ENCODE measurements around the gene DCDC1. TPM values are rescaled to one million over a fixed set of nuclear protein-coding genes. Genes with fewer than 3 reads are reported as not detected.

Gene DCDC1
- total and polyA plus RNA-seq, 2 donors (not counting 1 experiment from before 2014, with no cell fraction given): 0.05 to 0.17 TPM

DNA sequence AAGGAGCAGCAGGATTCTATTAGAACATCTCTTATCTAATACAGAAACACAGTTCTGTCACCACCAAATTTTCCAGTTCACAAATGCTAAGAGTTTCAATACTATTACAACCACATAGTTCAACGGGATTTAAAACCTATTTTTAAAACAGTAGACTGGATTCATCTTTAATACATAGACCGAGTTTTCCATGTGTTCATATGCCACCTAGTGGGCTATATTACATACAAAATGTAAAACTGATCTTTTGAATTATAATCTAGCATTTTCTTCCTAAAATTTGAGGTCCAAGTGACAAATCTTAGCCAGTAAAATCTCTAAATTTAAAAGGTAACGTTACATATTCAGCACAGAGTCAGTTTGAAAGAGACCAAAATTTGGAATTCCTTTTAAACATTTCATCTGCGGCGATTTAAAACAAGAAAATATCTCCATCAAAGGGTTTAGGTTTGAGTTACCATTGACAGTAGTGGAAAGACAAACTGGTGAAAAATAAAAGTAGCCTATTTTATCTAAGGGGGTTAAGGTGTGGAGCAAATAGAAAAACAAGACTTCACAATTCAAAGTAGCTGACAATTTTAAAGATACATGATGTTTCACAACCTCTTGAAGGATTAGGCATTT lies 514.0 kb downstream of the DCDC1 start:
- Histone ChIP-seq H3K79me2 (ENCODE audit: control insufficient read depth, insufficient read depth, low read length) (no peaks in the 10 kb centered on the region), H3K4me3 (replicated peaks in 1 of 4; ENCODE audit: control extremely low read depth in 1 of 4, insufficient read depth in 1 of 4, low read depth in 3 of 4, low read length in 4 of 4) (no peak overlapping the region)
- peak; percentile 1 to 46 for DNase-seq (ENCODE audit: low read depth in 2 of 2)

DNA sequence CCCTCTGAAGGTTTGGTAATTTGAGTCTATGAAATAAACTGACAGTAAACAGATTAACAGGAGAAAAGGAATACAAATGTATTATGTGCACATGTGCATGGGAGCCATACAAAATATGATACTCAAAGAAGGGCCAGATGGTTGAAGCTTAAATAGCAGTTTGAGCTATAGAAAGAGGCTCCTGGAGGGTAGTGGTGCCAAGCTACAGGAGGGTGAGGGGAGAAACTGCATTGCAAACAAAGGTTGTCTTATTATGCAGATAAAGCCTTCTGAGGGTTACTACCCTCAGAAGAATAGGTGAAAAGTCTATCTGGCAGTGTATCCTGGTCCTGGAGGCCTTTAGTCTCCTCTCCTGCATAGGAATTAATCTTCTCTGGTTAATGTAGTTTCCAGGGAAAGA lies 516.1 kb downstream of the DCDC1 start:
- DNase-seq (ENCODE audit: low read depth in 2 of 2): no peak
- Histone ChIP-seq H3K9ac (ENCODE audit: insufficient read depth, low read length) (no peak overlapping the region), H3K27ac (ENCODE audit: insufficient read depth, low read length) (no peak overlapping the region), H4K20me1 (ENCODE audit: control insufficient read depth, extremely low read depth, insufficient read depth, low read length) (no peaks in the 10 kb centered on the region), H3K4me2 (ENCODE audit: extremely low read depth, insufficient read depth, low read length) (no peak overlapping the region), H3K27me3 (ENCODE audit: control insufficient read depth, insufficient read depth, low read length) (no peaks in the 10 kb centered on the region), H3K79me2 (ENCODE audit: control insufficient read depth, insufficient read depth, low read length) (no peaks in the 10 kb centered on the region), H3K4me3 (replicated peaks in 1 of 4; ENCODE audit: control extremely low read depth in 1 of 4, insufficient read depth in 1 of 4, low read depth in 3 of 4, low read length in 4 of 4) (no peak overlapping the region), H3K4me1 (ENCODE audit: control insufficient read depth, extremely low read depth, insufficient read depth, low read length) (no peaks in the 10 kb centered on the region), H3K9me3 (ENCODE audit: control insufficient read depth, insufficient read depth, low read depth, low read length) (no peaks in the 10 kb centered on the region), H2AFZ (ENCODE audit: low read length) (no peak overlapping the region), H3K36me3 (ENCODE audit: control insufficient read depth, insufficient read depth, low read length) (no peaks in the 10 kb centered on the region)
- no peak for TF ChIP-seq EZH2 (IDR thresholded peaks at IDR 0.05; ENCODE audit: low read length, missing control alignments)
- TF ChIP-seq, protein P1, sequence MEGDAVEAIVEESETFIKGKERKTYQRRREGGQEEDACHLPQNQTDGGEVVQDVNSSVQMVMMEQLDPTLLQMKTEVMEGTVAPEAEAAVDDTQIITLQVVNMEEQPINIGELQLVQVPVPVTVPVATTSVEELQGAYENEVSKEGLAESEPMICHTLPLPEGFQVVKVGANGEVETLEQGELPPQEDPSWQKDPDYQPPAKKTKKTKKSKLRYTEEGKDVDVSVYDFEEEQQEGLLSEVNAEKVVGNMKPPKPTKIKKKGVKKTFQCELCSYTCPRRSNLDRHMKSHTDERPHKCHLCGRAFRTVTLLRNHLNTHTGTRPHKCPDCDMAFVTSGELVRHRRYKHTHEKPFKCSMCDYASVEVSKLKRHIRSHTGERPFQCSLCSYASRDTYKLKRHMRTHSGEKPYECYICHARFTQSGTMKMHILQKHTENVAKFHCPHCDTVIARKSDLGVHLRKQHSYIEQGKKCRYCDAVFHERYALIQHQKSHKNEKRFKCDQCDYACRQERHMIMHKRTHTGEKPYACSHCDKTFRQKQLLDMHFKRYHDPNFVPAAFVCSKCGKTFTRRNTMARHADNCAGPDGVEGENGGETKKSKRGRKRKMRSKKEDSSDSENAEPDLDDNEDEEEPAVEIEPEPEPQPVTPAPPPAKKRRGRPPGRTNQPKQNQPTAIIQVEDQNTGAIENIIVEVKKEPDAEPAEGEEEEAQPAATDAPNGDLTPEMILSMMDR (conservative IDR thresholded peaks at IDR 0.05 in 1 of 2, IDR thresholded peaks at IDR 0.05 in 1 of 2; ENCODE audit: low read depth in 1 of 2, low read length in 2 of 2): no peak

More for the DNA sequence above, 514.0 kb downstream of the DCDC1 start:
- Histone ChIP-seq H4K20me1 (ENCODE audit: control insufficient read depth, extremely low read depth, insufficient read depth, low read length) (no peaks in the 10 kb centered on the region), H3K9ac (ENCODE audit: insufficient read depth, low read length) (no peak overlapping the region), H3K9me3 (ENCODE audit: control insufficient read depth, insufficient read depth, low read depth, low read length) (no peaks in the 10 kb centered on the region), H3K4me1 (ENCODE audit: control insufficient read depth, extremely low read depth, insufficient read depth, low read length) (no peaks in the 10 kb centered on the region), H3K27me3 (ENCODE audit: control insufficient read depth, insufficient read depth, low read length) (no peaks in the 10 kb centered on the region), H3K36me3 (ENCODE audit: control insufficient read depth, insufficient read depth, low read length) (no peaks in the 10 kb centered on the region), H2AFZ (ENCODE audit: low read length) (no peak overlapping the region), H3K27ac (ENCODE audit: insufficient read depth, low read length) (no peak overlapping the region), H3K4me2 (ENCODE audit: extremely low read depth, insufficient read depth, low read length) (no peak overlapping the region)
- TF ChIP-seq, protein P1 (conservative IDR thresholded peaks at IDR 0.05 in 1 of 2, IDR thresholded peaks at IDR 0.05 in 1 of 2; ENCODE audit: low read depth in 1 of 2, low read length in 2 of 2): peak in 1 of 2 donors; percentile 11
- TF ChIP-seq EZH2 (IDR thresholded peaks at IDR 0.05; ENCODE audit: low read length, missing control alignments): no peak

DNA sequence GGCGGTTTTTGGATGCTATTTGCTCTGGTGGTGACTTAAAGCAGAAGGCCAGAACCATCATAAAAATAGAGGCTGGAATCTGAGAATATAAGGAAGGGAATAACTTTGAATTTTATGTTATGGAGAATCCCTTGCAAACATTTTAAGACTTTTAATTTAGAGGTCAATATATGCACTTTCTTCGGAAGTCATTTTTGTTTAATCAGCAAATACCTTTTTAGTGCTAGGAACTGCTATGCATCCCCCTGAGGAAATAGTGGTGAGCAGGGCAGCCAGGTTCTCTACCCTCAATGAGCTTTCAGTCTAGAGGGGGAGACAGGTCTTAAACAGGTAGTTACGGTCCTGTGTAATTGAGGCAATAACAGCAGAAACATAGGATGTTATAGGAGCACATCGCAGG lies 516.9 kb downstream of the DCDC1 start:
- no peak for DNase-seq (ENCODE audit: low read depth in 2 of 2)
- Histone ChIP-seq H3K4me3 (replicated peaks in 1 of 4; ENCODE audit: control extremely low read depth in 1 of 4, insufficient read depth in 1 of 4, low read depth in 3 of 4, low read length in 4 of 4) (no peak overlapping the region), H3K36me3 (ENCODE audit: control insufficient read depth, insufficient read depth, low read length) (no peaks in the 10 kb centered on the region), H3K4me1 (ENCODE audit: control insufficient read depth, extremely low read depth, insufficient read depth, low read length) (no peaks in the 10 kb centered on the region), H3K4me2 (ENCODE audit: extremely low read depth, insufficient read depth, low read length) (no peak overlapping the region), H3K9ac (ENCODE audit: insufficient read depth, low read length) (no peak overlapping the region), H3K27ac (ENCODE audit: insufficient read depth, low read length) (no peak overlapping the region), H3K27me3 (ENCODE audit: control insufficient read depth, insufficient read depth, low read length) (no peaks in the 10 kb centered on the region), H2AFZ (ENCODE audit: low read length) (no peak overlapping the region), H3K79me2 (ENCODE audit: control insufficient read depth, insufficient read depth, low read length) (no peaks in the 10 kb centered on the region), H3K9me3 (ENCODE audit: control insufficient read depth, insufficient read depth, low read depth, low read length) (no peaks in the 10 kb centered on the region), H4K20me1 (ENCODE audit: control insufficient read depth, extremely low read depth, insufficient read depth, low read length) (no peaks in the 10 kb centered on the region)
- TF ChIP-seq, protein P1 (conservative IDR thresholded peaks at IDR 0.05 in 1 of 2, IDR thresholded peaks at IDR 0.05 in 1 of 2; ENCODE audit: low read depth in 1 of 2, low read length in 2 of 2): no peak
- no peak for TF ChIP-seq EZH2 (IDR thresholded peaks at IDR 0.05; ENCODE audit: low read length, missing control alignments)
